HG03159 (cell line): Measurements from ENCODE around the gene SYNGR3.
"Not testable (repeated sequence)": the region's sequence is repeated elsewhere in the genome, so short reads cannot be mapped to it uniquely, and the experiment has no call there.

Experiments
- ATAC-seq: cut with Tn5 transposase; IDR thresholded peaks from one replicate; pipeline ENCODE4 v1.9.1; 2021; ENCODE audit warnings: mild to moderate bottlenecking, moderate library complexity; ENCODE audit not compliant: unreplicated experiment

The SYNGR3 gene

GRCh38 chr16:2007081-2007836 lies 17.5 kb downstream of the SYNGR3 start:
- no peak for ATAC-seq

- no peak for ATAC-seq
These were observed 18.3 kb downstream of the SYNGR3 start for GRCh38 chr16:2008009-2008526.

GRCh38 chr16:2008631-2009163 lies 18.9 kb downstream of the SYNGR3 start:
- ATAC-seq: no peak

GRCh38 chr16:2009164-2009711 lies 19.5 kb downstream of the SYNGR3 start:
- ATAC-seq: peak; percentile 33

GRCh38 chr16:2009791-2010510 lies 20.2 kb downstream of the SYNGR3 start, which contains the start of gene ZNF598:
ZNF598 (minus strand) TSS chr16:2009821.
- peak; percentile 74 for ATAC-seq

GRCh38 chr16:2011726-2012125 lies 22.0 kb downstream of the SYNGR3 start:
- not testable (repeated sequence) for ATAC-seq

GRCh38 chr16:2013527-2013926 lies 23.8 kb downstream of the SYNGR3 start:
- no peak for ATAC-seq

GRCh38 chr16:2015117-2015946 lies 25.6 kb downstream of the SYNGR3 start:
- ATAC-seq: no peak

- ATAC-seq: no peak
These were observed 26.1 kb downstream of the SYNGR3 start for GRCh38 chr16:2015947-2016208.

- ATAC-seq: no peak
These were observed 26.7 kb downstream of the SYNGR3 start for GRCh38 chr16:2016407-2016922.

- no peak for ATAC-seq
These were observed 29.7 kb downstream of the SYNGR3 start, which contains the start of gene NPW for GRCh38 chr16:2019518-2019920. NPW (plus strand) TSS chr16:2019785.

GRCh38 chr16:2019921-2020831 lies 30.4 kb downstream of the SYNGR3 start:
- ATAC-seq: no peak

GRCh38 chr16:2022723-2023091 lies 32.9 kb downstream of the SYNGR3 start:
- ATAC-seq: no peak

GRCh38 chr16:2023092-2024031 lies 33.6 kb downstream of the SYNGR3 start:
- peak; percentile 54 for ATAC-seq

- ATAC-seq: no peak
These were observed 34.3 kb downstream of the SYNGR3 start for GRCh38 chr16:2024032-2024420.

GRCh38 chr16:2025251-2025650 lies 35.5 kb downstream of the SYNGR3 start:
- ATAC-seq: no peak

GRCh38 chr16:2025878-2026460 lies 36.2 kb downstream of the SYNGR3 start:
- no peak for ATAC-seq

GRCh38 chr16:2026461-2027023 lies 36.8 kb downstream of the SYNGR3 start, which contains the start of gene NHERF2:
NHERF2 (plus strand) TSS chr16:2026902; CDS start chr16:2027006, 104 bp downstream.
- ATAC-seq: no peak
